ENCODE results near the gene MAP3K14.

DNA sequence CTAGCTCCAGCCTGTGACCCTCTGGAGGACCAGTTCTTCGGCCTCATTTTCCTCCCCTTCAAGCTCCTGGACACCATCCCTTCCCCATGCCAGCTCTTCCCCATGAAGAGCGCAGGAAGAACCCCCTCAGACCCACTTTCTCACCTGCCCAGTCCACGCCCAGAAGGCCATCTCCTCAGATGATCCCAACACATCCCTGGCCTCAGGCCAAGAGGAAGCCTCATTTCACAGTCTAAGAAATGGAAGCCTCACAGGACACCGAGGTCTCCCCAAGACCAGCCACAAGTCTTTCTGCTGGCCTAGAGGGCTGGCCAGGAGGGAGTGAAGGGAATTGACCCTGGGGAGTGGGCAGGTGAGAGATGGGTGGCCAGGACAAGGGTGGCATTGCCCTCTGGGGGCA lies 62.9 kb downstream of the MAP3K14 start:
- TF ChIP-seq CTCF (IDR thresholded peaks at IDR 0.05) (no peak), POLR2A (IDR thresholded peaks at IDR 0.05) (no peak), POLR2AphosphoS5 (IDR thresholded peaks at IDR 0.05) (no peak)

Measured in prostate gland (tissue), 2 donors.